Measurements from ENCODE around the gene ARHGAP15.

DNA sequence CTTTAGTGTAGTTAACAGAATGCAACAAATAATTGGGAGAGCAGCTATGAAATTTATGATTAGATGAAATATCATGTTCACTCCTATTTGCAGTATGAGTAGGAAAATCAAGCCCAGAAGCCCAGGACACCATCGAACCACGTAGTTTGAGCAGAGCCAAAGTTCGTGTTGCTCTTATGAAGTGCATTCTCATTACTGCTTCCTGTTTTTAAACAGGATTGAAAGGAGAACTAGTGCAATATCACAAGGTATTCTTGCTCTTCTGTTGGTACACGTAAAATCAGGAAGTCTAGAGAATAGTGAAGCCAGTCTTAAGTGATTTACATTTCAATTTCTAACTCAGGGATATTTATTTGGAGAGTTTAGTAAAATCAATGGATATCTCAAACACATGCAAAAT, 21.1 kb downstream of the ARHGAP15 start:
- TF ChIP-seq SP1 (IDR thresholded peaks at IDR 0.05) (no peak), BHLHE40 (IDR thresholded peaks at IDR 0.05; ENCODE audit: borderline replicate concordance) (no peak), ARNT (IDR thresholded peaks at IDR 0.05) (no peak)

All from HEK293T (cell line).